PC-3 (cell line): Measurements from ENCODE around the gene NECAB2. TPM values are rescaled to one million over a fixed set of nuclear protein-coding genes. Genes with fewer than 3 reads are reported as not detected.

Experiments
- ATAC-seq: fragments of 200-7000 bp; cut with Tn5 transposase; 2 replicates; pipeline ENCODE4 v1.9.1; 2020; ENCODE audit warnings: mild to moderate bottlenecking, moderate library complexity
- BruUV-seq: library from RNA; stranded (reverse); fragments of 400-500 nt; replicated peaks from 2 replicates; lab custom pipeline; 2021; lab: Mats Ljungman, UMichigan
- CTCF ChIA-PET: fragments of 300-600 bp; sonication (Branson Sonifier 250); formaldehyde crosslinking; loops from one replicate; lab custom pipeline; 2022; ENCODE audit warnings: antibody characterized with exemption; lab: Charles Lee
- POLR2A ChIA-PET: fragments of 300-600 bp; sonication (Branson Sonifier 250); formaldehyde crosslinking; loops from one replicate; lab custom pipeline; 2022; ENCODE audit warnings: antibody characterized with exemption; ENCODE audit not compliant: unreplicated experiment; lab: Charles Lee
- DNase-seq: peaks from one replicate; pipeline ENCODE4 v3.0.0-alpha.2; 2015
- H2AFZ ChIP-seq: fragments of 300-600 bp; sonication (generic); 2 replicates; pipeline ENCODE4 v1.6.0; 2016; ENCODE audit warnings: antibody characterized with exemption, low read length
- H3F3A ChIP-seq: fragments of 300-600 bp; sonication (generic); one replicate; pipeline ENCODE4 v1.6.0; 2017; ENCODE audit warnings: antibody characterized with exemption, low read length, control low read depth, mild to moderate bottlenecking; ENCODE audit not compliant: unreplicated experiment
- H3K27ac ChIP-seq: fragments of 300-600 bp; sonication (generic); 2 replicates; pipeline ENCODE4 v1.5.1; 2016; ENCODE audit warnings: mild to moderate bottlenecking, low read length
- H3K27me3 ChIP-seq: fragments of 300-600 bp; sonication (generic); 2 replicates; pipeline ENCODE4 v1.6.1; 2016; ENCODE audit warnings: low read length, mixed read lengths
- H3K36me3 ChIP-seq: fragments of 300-600 bp; sonication (generic); 2 replicates; pipeline ENCODE4 v1.6.1; 2016; ENCODE audit warnings: low read depth, mixed run types, low read length, mixed read lengths
- H3K4me1 ChIP-seq: fragments of 300-600 bp; sonication (generic); 2 replicates; pipeline ENCODE4 v1.5.1; 2016; ENCODE audit warnings: low read length; ENCODE audit not compliant: insufficient read depth
- H3K4me2 ChIP-seq: fragments of 300-600 bp; sonication (generic); 2 replicates; pipeline ENCODE4 v1.6.0; 2016; ENCODE audit warnings: low read length
- H3K4me3 ChIP-seq: fragments of 300-600 bp; sonication (generic); 2 replicates; pipeline ENCODE4 v1.5.1; 2016; ENCODE audit warnings: mild to moderate bottlenecking, low read length, mixed read lengths
- H3K79me2 ChIP-seq: fragments of 300-600 bp; sonication (generic); 2 replicates; pipeline ENCODE4 v1.6.1; 2017; ENCODE audit warnings: low read length, mixed read lengths
- H3K9ac ChIP-seq: fragments of 300-600 bp; sonication (generic); 2 replicates; pipeline ENCODE4 v1.6.0; 2016; ENCODE audit warnings: mild to moderate bottlenecking, low read length
- H3K9me2 ChIP-seq: fragments of 300-600 bp; sonication (generic); replicated peaks from 2 replicates; pipeline ENCODE4 v1.6.1; 2016; ENCODE audit warnings: mixed run types, low read length, mixed read lengths
- H3K9me3 ChIP-seq: fragments of 300-600 bp; sonication (generic); 2 replicates; pipeline ENCODE4 v1.6.1; 2016; ENCODE audit warnings: low read length, mixed read lengths
- H4K20me1 ChIP-seq: fragments of 300-600 bp; sonication (generic); 2 replicates; pipeline ENCODE4 v1.6.1; 2016; ENCODE audit warnings: low read length, mixed read lengths
- EZH2 ChIP-seq: fragments of 300-600 bp; sonication (generic); IDR thresholded peaks from one replicate; pipeline ENCODE4 v1.6.1; 2017; ENCODE audit warnings: antibody characterized with exemption, mild to moderate bottlenecking, low read length; ENCODE audit not compliant: unreplicated experiment
- EZH2phosphoT487 ChIP-seq: fragments of 300-600 bp; sonication (generic); IDR thresholded peaks from 2 replicates; pipeline ENCODE4 v1.6.1; 2018; ENCODE audit warnings: mild to moderate bottlenecking, antibody characterized with exemption, low read length, borderline replicate concordance
- intact Hi-C: fragments of 100-400 bp; cut with micrococcal nuclease; formaldehyde crosslinking; loops from 2 replicates; pipeline ENCODE4 v1.9.0; 2023
- total RNA-seq: library from RNA; depleted of rRNA; stranded (reverse); fragments of >200 nt; gene quantifications from 2 replicates; pipeline ENCODE4 v1.2.3, GENCODE V29; 2014
- TF ChIP-seq, protein P1 (sequence below): fragments of 300-600 bp; sonication (generic); conservative IDR thresholded peaks from 2 replicates; pipeline ENCODE4 v1.5.1; 2017; ENCODE audit warnings: antibody characterized with exemption, low read depth, mild to moderate bottlenecking, low read length

Gene NECAB2
- total RNA-seq, 1 experiment from 2014 or later = 0.22 TPM

DNA sequence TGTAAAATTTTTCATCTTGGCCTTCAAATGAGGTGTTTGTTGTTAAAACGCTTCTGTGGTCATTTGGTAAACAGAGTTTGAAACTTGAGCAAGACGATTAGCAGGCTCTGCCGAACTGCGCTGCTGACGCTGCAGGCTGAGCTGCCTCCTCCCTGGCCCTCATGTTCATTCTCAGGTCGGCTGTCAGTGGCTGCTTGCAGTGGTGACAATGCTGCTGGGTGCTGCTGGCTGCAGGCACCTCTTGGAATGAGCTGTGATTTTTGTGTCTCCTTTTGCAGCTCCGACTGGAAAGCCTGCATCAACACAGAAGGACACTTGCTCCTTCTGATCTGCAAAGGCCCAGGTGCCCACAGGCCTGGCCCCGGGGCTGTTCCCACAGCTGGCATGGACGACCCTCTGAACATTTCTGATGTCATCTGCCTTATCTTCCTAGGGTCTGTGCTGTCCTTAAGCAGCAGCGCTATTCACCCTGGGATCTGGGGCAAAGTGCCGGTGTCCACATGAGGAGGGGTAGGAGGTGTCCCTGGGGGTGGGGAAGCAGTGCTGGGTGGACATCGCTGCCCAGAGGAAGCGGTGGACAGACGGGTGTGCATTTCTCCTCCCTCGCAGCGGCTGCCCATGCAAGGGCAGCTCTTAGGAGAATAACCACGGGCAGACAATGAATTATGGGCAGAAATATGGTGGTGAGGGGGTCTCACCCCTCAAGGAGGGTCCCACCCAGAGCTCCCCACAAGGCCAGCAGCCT lies 38.1 kb upstream of the NECAB2 start:
- ChIA-PET POLR2A (no interaction called here), CTCF (no interaction called here)
- TF ChIP-seq EZH2phosphoT487 (no peak), EZH2 (no peak)
- TF ChIP-seq, protein P1, sequence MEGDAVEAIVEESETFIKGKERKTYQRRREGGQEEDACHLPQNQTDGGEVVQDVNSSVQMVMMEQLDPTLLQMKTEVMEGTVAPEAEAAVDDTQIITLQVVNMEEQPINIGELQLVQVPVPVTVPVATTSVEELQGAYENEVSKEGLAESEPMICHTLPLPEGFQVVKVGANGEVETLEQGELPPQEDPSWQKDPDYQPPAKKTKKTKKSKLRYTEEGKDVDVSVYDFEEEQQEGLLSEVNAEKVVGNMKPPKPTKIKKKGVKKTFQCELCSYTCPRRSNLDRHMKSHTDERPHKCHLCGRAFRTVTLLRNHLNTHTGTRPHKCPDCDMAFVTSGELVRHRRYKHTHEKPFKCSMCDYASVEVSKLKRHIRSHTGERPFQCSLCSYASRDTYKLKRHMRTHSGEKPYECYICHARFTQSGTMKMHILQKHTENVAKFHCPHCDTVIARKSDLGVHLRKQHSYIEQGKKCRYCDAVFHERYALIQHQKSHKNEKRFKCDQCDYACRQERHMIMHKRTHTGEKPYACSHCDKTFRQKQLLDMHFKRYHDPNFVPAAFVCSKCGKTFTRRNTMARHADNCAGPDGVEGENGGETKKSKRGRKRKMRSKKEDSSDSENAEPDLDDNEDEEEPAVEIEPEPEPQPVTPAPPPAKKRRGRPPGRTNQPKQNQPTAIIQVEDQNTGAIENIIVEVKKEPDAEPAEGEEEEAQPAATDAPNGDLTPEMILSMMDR = no peak
- Histone ChIP-seq H4K20me1 (no peaks in the 10 kb centered on the region), H3K27me3 (no peaks in the 10 kb centered on the region), H3K9ac (no peak overlapping the region), H3K79me2 (no peaks in the 10 kb centered on the region), H3K27ac (no peak overlapping the region), H3K4me2 (no peak overlapping the region), H3F3A (no peaks in the 10 kb centered on the region), H3K9me3 (no peaks in the 10 kb centered on the region), H3K4me3 (no peak overlapping the region), H3K9me2 (no peaks in the 10 kb centered on the region), H2AFZ (no peak overlapping the region), H3K36me3 (no peaks in the 10 kb centered on the region), H3K4me1 (peaks cover 10% of the 10 kb centered on the region)
- no TSS peak for BruUV-seq
- no peak for ATAC-seq
- intact Hi-C loops = no loop called here
- no peak for DNase-seq

DNA sequence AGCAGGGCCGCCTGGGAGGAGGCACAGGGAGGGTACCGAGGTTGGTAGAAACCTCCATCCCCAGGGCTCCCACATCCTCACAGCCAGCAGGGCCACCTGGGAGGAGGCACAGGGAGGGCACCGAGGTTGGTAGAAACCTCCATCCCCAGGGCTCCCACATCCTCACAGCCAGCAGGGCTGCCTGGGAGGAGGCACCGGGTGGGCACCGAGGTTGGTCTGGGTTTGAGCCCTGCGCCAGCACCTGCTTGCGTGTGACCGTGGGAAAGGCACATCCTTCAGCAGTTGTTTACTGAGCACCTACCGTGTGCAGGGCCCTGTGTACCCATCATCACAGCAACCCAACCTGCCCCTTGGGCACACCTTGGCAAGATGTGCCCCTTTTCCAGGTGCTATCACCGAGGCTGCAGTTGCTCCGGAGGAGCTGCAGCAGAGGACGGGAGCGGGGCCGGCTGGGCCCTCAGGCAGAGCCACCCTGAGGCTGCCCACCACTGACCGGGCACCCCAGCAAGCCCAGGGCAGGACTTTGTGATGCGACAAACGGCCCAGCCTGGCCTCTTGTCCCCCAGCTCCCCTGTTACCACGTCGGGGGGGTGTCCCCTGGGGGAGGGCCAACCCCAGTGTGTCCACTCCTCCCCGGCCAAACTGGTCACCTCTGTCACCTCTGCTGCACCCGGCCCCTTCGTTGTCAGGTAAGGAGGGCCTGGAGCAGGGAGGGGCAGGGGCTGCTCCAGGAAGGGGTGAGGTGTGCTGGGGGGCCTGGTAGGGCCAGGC lies 37.1 kb upstream of the NECAB2 start:
- H2AFZ ChIP-seq = no peak overlapping the region
- H3K79me2 ChIP-seq = no peaks in the 10 kb centered on the region
- H3K4me1 ChIP-seq = peaks cover 10% of the 10 kb centered on the region
- no TSS peak for BruUV-seq
- no peak overlapping the region for H3K4me2 ChIP-seq
- H3K9me3 ChIP-seq = no peaks in the 10 kb centered on the region
- H3K27me3 ChIP-seq = no peaks in the 10 kb centered on the region
- intact Hi-C loops = no loop called here
- ChIA-PET POLR2A (no interaction called here), CTCF (no interaction called here)
- H3K9ac ChIP-seq = no peak overlapping the region
- ATAC-seq (no peak), DNase-seq (no peak)
- H3F3A ChIP-seq = no peaks in the 10 kb centered on the region
- TF ChIP-seq, protein P1 = no peak
- TF ChIP-seq EZH2phosphoT487 (no peak), EZH2 (no peak)
- no peaks in the 10 kb centered on the region for H3K9me2 ChIP-seq
- no peak overlapping the region for H3K27ac ChIP-seq
- no peak overlapping the region for H3K4me3 ChIP-seq
- H4K20me1 ChIP-seq = no peaks in the 10 kb centered on the region
- H3K36me3 ChIP-seq = no peaks in the 10 kb centered on the region

DNA sequence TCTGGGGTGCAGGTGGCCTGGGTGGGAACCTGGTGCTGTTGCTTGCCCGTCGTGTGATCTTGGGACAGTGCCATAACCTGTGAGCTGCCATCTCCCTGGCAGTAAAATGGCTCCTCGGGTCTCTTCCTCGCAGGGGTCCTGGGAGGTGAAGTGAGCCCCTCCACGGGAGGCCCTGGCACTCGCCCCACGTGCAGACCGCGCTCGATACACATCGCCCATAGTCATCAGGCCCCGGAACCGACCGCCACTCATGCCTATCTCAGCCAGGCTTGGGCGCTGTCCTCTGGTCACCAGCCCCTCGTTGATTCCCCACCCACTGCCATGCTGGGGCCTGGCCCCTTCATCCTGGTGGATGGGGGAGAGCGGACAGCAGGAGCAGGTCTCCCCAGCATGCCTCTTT lies 36.5 kb upstream of the NECAB2 start:
- H2AFZ ChIP-seq = no peak overlapping the region
- H3K27ac ChIP-seq = no peak overlapping the region
- no peaks in the 10 kb centered on the region for H3K36me3 ChIP-seq
- no peak overlapping the region for H3K4me2 ChIP-seq
- peaks cover 6% of the 10 kb centered on the region for H3K4me1 ChIP-seq
- TF ChIP-seq EZH2 (no peak), EZH2phosphoT487 (no peak)
- TF ChIP-seq, protein P1 = no peak
- no peaks in the 10 kb centered on the region for H3F3A ChIP-seq
- BruUV-seq = no TSS peak
- ATAC-seq (no peak), DNase-seq (no peak)
- no peak overlapping the region for H3K9ac ChIP-seq
- H3K9me3 ChIP-seq = no peaks in the 10 kb centered on the region
- intact Hi-C loops = no loop called here
- no peaks in the 10 kb centered on the region for H4K20me1 ChIP-seq
- POLR2A ChIA-PET = no interaction called here
- no peaks in the 10 kb centered on the region for H3K9me2 ChIP-seq
- H3K79me2 ChIP-seq = no peaks in the 10 kb centered on the region
- CTCF ChIA-PET = no interaction called here
- H3K4me3 ChIP-seq = no peak overlapping the region
- H3K27me3 ChIP-seq = no peaks in the 10 kb centered on the region
